Stimulated activated CD8-positive, alpha-beta memory T cell treated with anti-CD3 and anti-CD28 coated beads, Interleukin-7, amount 100 ng/mL, for 24 hours (primary cell): ENCODE data around the gene AAK1.
"Not testable (repeated sequence)": the region's sequence is repeated elsewhere in the genome, so short reads cannot be mapped to it uniquely, and the experiment has no call there.

ENCODE experiments used
- DNase-seq: peaks from one replicate; pipeline ENCODE4 v3.0.0-alpha.2; 2020; ENCODE audit warnings: low read depth

Gene AAK1

GRCh38 chr2:69572641-69573040, 70.9 kb downstream of the AAK1 start:
- DNase-seq = no peak

DNA sequence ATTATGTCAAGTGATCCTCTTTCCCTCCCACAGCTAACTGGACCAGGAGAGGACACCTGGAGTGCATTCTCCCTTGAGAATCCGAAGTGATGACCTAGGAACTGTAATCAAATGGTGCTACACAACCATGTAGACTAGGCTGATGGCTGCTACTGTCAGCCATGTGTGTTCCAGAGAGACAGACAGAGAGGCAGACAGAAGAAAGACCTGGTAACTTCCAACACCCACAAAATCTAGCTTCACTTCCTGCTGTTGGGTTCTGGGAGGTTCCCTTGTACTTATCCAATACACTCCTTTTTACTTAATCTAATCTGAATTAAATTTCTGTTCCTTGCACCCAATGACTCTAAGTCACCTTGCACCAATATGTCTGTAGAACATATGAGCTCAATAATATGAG, 72.3 kb downstream of the AAK1 start:
- DNase-seq = no peak

DNA sequence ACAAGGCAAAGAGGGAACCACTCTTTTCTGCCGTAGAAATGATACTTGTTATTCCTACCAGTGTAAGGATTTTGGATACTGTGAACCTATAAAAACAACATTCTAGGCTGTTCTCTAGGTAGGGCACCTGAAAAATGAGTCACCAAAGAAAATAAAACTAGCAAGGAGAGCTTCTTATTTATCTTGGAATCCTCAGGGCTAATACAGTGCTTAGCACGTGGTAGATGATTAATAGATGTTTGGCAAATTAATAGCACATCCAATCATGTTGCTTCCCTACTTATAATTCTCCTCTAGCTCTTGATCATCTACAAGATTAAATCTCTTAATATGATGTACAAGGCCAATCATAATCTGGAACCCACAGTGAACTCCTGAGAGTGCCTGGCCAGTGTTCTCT, 73.1 kb downstream of the AAK1 start:
- no peak for DNase-seq

GRCh38 chr2:69567909-69568300, 75.6 kb downstream of the AAK1 start:
- DNase-seq = no peak

DNA sequence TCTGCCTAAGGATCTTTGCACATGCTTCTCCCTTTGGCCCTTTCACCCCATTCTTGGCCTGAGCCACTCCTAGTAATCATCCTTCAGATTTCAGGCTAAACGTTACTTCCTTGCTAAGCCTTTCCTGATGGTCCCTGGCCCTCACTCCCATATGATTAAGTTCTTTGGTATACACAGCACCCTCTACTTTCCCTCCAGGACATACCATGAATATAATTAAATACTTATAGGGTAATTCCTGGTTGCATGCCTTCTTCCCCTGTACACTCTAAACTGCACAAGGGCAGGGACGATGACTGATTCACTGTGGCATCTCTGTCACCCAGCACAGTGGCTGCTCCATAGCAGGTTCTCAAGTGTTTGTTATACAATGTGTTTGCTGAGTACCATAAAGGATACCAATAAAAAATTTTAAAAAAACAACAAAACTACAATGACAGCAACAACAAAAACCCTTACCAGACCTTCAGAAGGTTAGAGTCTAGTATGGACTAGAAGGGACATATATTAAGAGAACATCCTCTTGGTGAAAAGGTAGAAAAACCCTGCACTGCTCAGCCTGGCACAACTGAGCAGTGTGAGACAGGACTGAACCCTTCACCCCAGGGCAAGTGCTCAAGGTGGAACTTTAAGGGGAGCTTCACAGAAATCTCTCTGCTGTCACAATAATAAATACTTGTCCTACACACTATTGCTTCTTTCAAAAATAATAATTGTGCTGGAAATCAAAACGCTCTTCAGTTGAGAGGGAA, 76.2 kb downstream of the AAK1 start:
- no peak for DNase-seq

GRCh38 chr2:69566669-69567068, 76.9 kb downstream of the AAK1 start:
- no peak for DNase-seq

GRCh38 chr2:69565431-69565839, 78.1 kb downstream of the AAK1 start:
- peak; percentile 52 for DNase-seq

- DNase-seq = no peak
Measured at GRCh38 chr2:69564604-69565003, 78.9 kb downstream of the AAK1 start.

DNA sequence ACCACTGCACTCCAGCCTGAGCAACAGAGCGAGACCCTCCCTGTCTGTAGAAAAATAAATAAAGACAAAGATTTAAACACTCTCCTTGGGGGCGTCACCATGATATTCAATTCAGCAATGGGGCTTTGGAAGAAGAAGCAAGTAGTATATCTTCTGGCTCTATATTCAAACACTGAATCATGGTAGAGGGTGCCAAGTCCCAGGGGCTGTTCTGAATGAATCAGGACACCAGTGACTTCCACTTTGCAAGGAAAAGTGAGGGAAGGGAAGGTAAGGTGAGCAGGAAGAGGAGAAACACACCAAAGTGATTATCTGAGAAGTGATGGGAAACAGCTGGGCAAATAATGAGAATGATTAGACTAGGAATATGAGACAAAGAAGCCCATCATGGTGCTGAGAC, 80.5 kb downstream of the AAK1 start:
- DNase-seq = no peak

DNA sequence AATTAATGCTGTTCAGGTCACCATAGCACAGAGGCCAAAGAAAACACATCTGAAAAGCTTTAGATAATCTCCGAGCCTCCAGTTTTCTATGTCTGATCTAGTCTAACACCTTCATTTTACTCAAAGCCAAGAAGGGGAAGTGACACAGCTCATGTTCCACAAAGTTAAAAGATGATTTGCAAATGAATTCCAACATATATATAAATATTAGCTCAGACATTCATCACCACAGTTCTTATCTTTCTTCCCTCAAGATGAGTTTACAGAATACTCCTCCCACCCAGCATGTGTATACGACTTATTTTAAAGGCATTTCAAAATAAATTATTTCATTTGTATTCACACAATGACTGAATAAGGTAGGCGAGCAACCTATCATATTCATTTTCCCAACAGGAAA, 82.4 kb downstream of the AAK1 start:
- no peak for DNase-seq

GRCh38 chr2:69560147-69560482, 83.4 kb downstream of the AAK1 start:
- no peak for DNase-seq

- no peak for DNase-seq
Measured at GRCh38 chr2:69559442-69560146, 83.9 kb downstream of the AAK1 start.

GRCh38 chr2:69556008-69556407, 87.5 kb downstream of the AAK1 start:
- DNase-seq = no peak

DNA sequence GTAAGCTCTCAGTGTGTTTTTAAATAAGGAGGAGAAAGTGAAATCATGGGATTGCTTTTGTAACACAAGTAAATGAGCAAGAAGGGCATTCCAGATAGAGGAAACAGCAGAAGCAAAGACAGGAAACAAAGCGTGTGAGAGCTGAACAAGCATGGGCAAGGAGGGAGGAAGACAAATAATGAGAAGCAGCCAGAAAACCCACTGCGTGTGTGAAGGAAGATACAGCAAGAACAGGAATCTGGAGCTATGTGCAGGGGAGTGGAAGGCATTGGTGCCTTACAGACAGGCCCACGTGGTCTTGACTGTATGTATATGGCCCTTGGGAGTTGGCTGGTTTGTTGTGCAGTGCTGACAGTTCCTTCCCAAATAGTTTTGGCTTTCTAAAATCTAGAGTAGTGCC, 88.6 kb downstream of the AAK1 start:
- DNase-seq = no peak

GRCh38 chr2:69554568-69554967, 89.0 kb downstream of the AAK1 start:
- no peak for DNase-seq

- DNase-seq = no peak
Measured at GRCh38 chr2:69553991-69554390, 89.5 kb downstream of the AAK1 start.

DNA sequence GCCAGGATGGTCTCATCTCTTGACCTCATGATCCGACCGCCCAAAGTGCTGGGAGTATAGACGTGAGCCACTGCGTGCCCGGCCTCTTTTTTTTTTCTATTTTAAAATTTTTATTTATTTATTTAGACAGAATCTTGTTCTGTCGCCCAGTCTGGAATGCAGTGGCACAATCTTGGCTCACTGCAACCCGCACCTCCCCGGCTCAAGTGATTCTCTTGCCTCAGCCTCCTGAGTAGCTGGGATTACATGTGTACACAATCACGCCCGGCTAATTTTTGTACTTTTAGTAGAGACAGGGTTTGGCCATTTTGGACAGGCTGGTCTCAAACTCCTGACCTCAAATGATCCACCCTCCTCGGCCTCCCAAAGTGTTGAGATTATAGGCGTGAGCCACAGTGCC, 93.0 kb downstream of the AAK1 start:
- not testable (repeated sequence) for DNase-seq

- DNase-seq = no peak
Measured at GRCh38 chr2:69549421-69549820, 94.1 kb downstream of the AAK1 start.

- DNase-seq = no peak
Measured at GRCh38 chr2:69547984-69548715, 95.4 kb downstream of the AAK1 start.

GRCh38 chr2:69546646-69547045, 96.9 kb downstream of the AAK1 start:
- no peak for DNase-seq

- no peak for DNase-seq
Measured at GRCh38 chr2:69545477-69545932, 98.0 kb downstream of the AAK1 start.

DNA sequence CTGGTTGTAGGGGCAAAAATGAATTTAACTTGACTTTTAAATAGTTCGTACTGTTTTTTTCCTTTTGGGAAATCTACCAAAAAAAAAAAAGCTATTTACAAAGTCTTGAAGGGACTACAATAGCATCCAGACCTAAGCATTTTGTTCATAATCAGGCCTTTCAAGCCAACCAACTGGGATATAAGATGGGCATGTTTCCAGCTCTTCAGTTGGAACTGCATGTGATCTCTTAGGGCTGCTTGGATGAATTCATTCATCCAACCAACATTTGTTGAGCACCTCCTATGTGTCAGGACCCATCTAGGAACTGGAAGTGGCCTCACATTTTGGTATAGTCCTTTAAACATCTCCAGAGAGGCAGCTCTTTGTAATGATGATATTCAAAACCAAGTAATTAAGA, 98.6 kb downstream of the AAK1 start:
- no peak for DNase-seq

GRCh38 chr2:69539549-69539908, 104.0 kb downstream of the AAK1 start:
- no peak for DNase-seq
